Fibroblast of skin of left biceps (primary cell): ENCODE data around the gene KPNB1.

Source experiments
- DNase-seq, 2 experiments: peaks; one replicate each; pipeline ENCODE4 v3.0.0-alpha.2; 2013; ENCODE audit warnings: low read depth in 2 of 2

The KPNB1 gene

GRCh38 chr17:47696717-47697642, 47.3 kb downstream of the KPNB1 start:
- no peak for DNase-seq

GRCh38 chr17:47697906-47698711, 48.4 kb downstream of the KPNB1 start:
- DNase-seq: no peak

GRCh38 chr17:47698749-47699535, 49.2 kb downstream of the KPNB1 start:
- no peak for DNase-seq

GRCh38 chr17:47699536-47699840, 49.8 kb downstream of the KPNB1 start:
- no peak for DNase-seq

- no peak for DNase-seq
Measured at GRCh38 chr17:47700471-47701449, 51.0 kb downstream of the KPNB1 start.

- DNase-seq: no peak
Measured at GRCh38 chr17:47701608-47702007, 51.9 kb downstream of the KPNB1 start.

- DNase-seq: no peak
Measured at GRCh38 chr17:47702391-47702995, 52.8 kb downstream of the KPNB1 start.

- DNase-seq: no peak
Measured at GRCh38 chr17:47703191-47703591, 53.5 kb downstream of the KPNB1 start.

GRCh38 chr17:47703671-47704070, 54.0 kb downstream of the KPNB1 start:
- no peak for DNase-seq

- DNase-seq: no peak
Measured at GRCh38 chr17:47704116-47704515, 54.4 kb downstream of the KPNB1 start.

GRCh38 chr17:47704736-47705135, 55.0 kb downstream of the KPNB1 start:
- DNase-seq: no peak

GRCh38 chr17:47705536-47706530, 56.1 kb downstream of the KPNB1 start:
- DNase-seq: no peak

GRCh38 chr17:47707056-47707804, 57.5 kb downstream of the KPNB1 start:
- DNase-seq: no peak

- no peak for DNase-seq
Measured at GRCh38 chr17:47707884-47708283, 58.2 kb downstream of the KPNB1 start.

- DNase-seq: no peak
Measured at GRCh38 chr17:47708312-47708863, 58.7 kb downstream of the KPNB1 start.

GRCh38 chr17:47708864-47709541, 59.3 kb downstream of the KPNB1 start:
- no peak for DNase-seq

GRCh38 chr17:47709594-47709993, 59.9 kb downstream of the KPNB1 start:
- no peak for DNase-seq
